Spleen (tissue), 11 donors: ENCODE measurements around the gene MIEN1. TPM values are rescaled to one million over a fixed set of nuclear protein-coding genes. Genes with fewer than 3 reads are reported as not detected.

ENCODE experiments used
- DNase-seq: peaks from one replicate; pipeline ENCODE4 v3.0.0-alpha.2; 2020
- H3K27ac ChIP-seq, 8 donors: fragments of 200-600 bp; sonication (generic) in 7 of 8; 1 replicate in 4 of 8; 2 replicates in 4 of 8; pipeline versions ENCODE4 v1.5.0 to v1.8.0; 2016 to 2021; ENCODE audit warnings: inconsistent platforms in 4 of 8, mild to moderate bottlenecking in 4 of 8, moderate library complexity in 1 of 8
- H3K27me3 ChIP-seq, 7 donors: fragments of 200-600 bp; sonication (generic) in 6 of 7; replicated peaks in 1 of 7; 1 replicate in 4 of 7; 2 replicates in 3 of 7; pipeline versions ENCODE4 v1.5.0 to v1.8.0; 2016 to 2021; ENCODE audit warnings: inconsistent platforms in 3 of 7, mild to moderate bottlenecking in 1 of 7
- H3K36me3 ChIP-seq, 6 donors: fragments of 200-600 bp; sonication (generic) in 5 of 6; 1 replicate in 4 of 6; 2 replicates in 2 of 6; pipeline versions ENCODE4 v1.5.0 to v1.8.0; 2016 to 2021; ENCODE audit warnings: inconsistent platforms in 2 of 6
- H3K4me1 ChIP-seq, 6 donors: fragments of 200-600 bp; sonication (generic) in 5 of 6; 1 replicate in 3 of 6; 2 replicates in 3 of 6; pipeline versions ENCODE4 v1.5.0 to v1.8.0; 2016 to 2021; ENCODE audit warnings: inconsistent platforms in 3 of 6
- H3K4me3 ChIP-seq, 8 donors: fragments of 200-600 bp; sonication (generic) in 7 of 8; 1 replicate in 4 of 8; 2 replicates in 4 of 8; pipeline versions ENCODE4 v1.5.0 to v1.8.0; 2016 to 2021; ENCODE audit warnings: inconsistent platforms in 4 of 8, mild to moderate bottlenecking in 4 of 8, moderate library complexity in 2 of 8
- H3K9me3 ChIP-seq, 8 donors: fragments of 200-600 bp; sonication (generic) in 7 of 8; 1 replicate in 4 of 8; 2 replicates in 4 of 8; pipeline versions ENCODE4 v1.5.0 to v1.8.0; 2016 to 2021; ENCODE audit warnings: inconsistent platforms in 4 of 8
- CTCF ChIP-seq, 11 experiments: fragments of 200-600 bp in 7 of 11; fragments of 450-650 bp in 4 of 11; sonication (generic) in 4 of 11; IDR thresholded peaks in 8 of 11; conservative IDR thresholded peaks in 3 of 11; 1 replicate in 7 of 11; 2 replicates in 4 of 11; pipeline versions ENCODE4 v1.4.0 to v1.8.0; 2016 to 2021; ENCODE audit warnings: antibody characterized with exemption in 11 of 11, inconsistent platforms in 4 of 11, mild to moderate bottlenecking in 1 of 11
- POLR2A ChIP-seq, 3 donors: fragments of 450-650 bp; IDR thresholded peaks; one replicate each; pipeline ENCODE4 v1.5.1; 2017; ENCODE audit warnings: antibody characterized with exemption in 3 of 3, mild to moderate bottlenecking in 1 of 3
- POLR2AphosphoS5 ChIP-seq, 3 donors: sonication (generic); formaldehyde crosslinking; IDR thresholded peaks; one replicate each; pipeline ENCODE4 v1.5.1; 2017; ENCODE audit warnings: antibody characterized with exemption in 3 of 3
- WGBS, 5 donors: extraction: QIAGEN DNeasy Blood & Tissue Kit in 3 of 5; methylation state at CpG; one replicate each; pipeline versions ENCODE4 v1.1.5 to v1.1.7; 2013 to 2018; 5-methylcytosine and 5-hydroxymethylcytosine counted together
- intact Hi-C: fragments of 100-400 bp; cut with DNase I; formaldehyde crosslinking; loops from one replicate; pipeline ENCODE4 v1.15.0; 2023; ENCODE audit warnings: low total_unique reads
- polyA plus RNA-seq, 3 donors: library from polyadenylated mRNA; stranded (reverse); fragments of 200-250 nt; gene quantifications; one replicate each; pipeline ENCODE4 v1.2.1, GENCODE V29; 2013
- total RNA-seq, 7 donors: library from RNA; depleted of rRNA in 3 of 7; stranded (reverse); fragments of >200 nt in 3 of 7; fragmentation: NEBNext Ultra II Directional in 4 of 7; extraction: Animal tissue kit (Norgen Biotek cat#: 25700) in 4 of 7; gene quantifications; one replicate each; pipeline versions ENCODE4 v1.1.0 to v1.2.1, GENCODE V29; 2016 to 2021
- donor health status: healthy with polysubstance abuse.
- donor health status: DM: no; HTN: no; CAD: no; lungs with moderate emphysema.
- donor health status: DM: no; HTN: no; CAD: no.
- donor health status: Bipolar disorder and iron deficiency.
- donor health status: healthy.
- donor health status: DM: no; HTN: no; CAD: no.
- donor health status: DM: yes; HTN: yes; CAD: no.

MIEN1 gene
- total and polyA plus RNA-seq, 10 donors: 28.0 to 85.2 (median 51.5) TPM

DNA sequence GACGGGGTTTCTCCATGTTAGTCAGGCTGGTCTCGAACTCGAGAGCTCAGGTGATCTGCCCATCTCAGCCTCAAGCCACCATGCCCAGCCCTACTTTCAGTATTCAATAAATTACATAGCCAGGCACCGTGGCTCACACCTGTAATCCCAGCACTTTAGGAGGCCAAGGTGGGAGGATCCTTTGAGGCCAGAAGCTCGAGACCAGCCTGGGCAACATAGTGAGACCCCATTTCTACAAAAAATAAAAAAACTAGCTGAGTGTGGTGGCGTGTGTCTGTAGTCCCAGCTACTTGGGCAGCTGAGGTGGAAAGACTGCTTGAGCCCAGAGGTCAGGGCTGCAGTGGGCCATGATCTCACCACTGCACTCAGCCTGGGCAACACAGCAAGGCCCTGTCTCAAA, 8.2 kb downstream of the MIEN1 start:
- TF ChIP-seq POLR2AphosphoS5 (IDR thresholded peaks at IDR 0.05): no peak
- no peak for TF ChIP-seq CTCF (IDR thresholded peaks at IDR 0.05 in 8 of 11, conservative IDR thresholded peaks at IDR 0.05 in 3 of 11)
- TF ChIP-seq POLR2A (IDR thresholded peaks at IDR 0.05): no peak
- H3K27ac ChIP-seq: no peak overlapping the region
- no peaks in the 10 kb centered on the region for H3K4me1 ChIP-seq
- 88 to 96% (median 89%) methylated on average over 6 of the region's 6 CpGs for WGBS, 5 donors
- no peak for DNase-seq
- H3K9me3 ChIP-seq: no peaks in the 10 kb centered on the region
- no peaks in the 10 kb centered on the region for H3K27me3 ChIP-seq
- H3K36me3 ChIP-seq: peaks cover 0 to 32% (median 4%) of the 10 kb centered on the region in 6 donors
- no peak overlapping the region for H3K4me3 ChIP-seq
- intact Hi-C loops: no loop called here

- 81 to 92% (median 84%) methylated on average over 5 to 7 of the region's 7 CpGs for WGBS, 5 donors
- H3K4me3 ChIP-seq: no peak overlapping the region
- no peak overlapping the region for H3K27ac ChIP-seq
- no peak for DNase-seq
- intact Hi-C loops: no loop called here
- TF ChIP-seq POLR2A (IDR thresholded peaks at IDR 0.05): no peak
- TF ChIP-seq POLR2AphosphoS5 (IDR thresholded peaks at IDR 0.05): no peak
- TF ChIP-seq CTCF (IDR thresholded peaks at IDR 0.05 in 8 of 11, conservative IDR thresholded peaks at IDR 0.05 in 3 of 11): no peak
- no peaks in the 10 kb centered on the region for H3K9me3 ChIP-seq
- H3K4me1 ChIP-seq: no peaks in the 10 kb centered on the region
- peaks cover 0 to 27% (median 4%) of the 10 kb centered on the region in 6 donors for H3K36me3 ChIP-seq
- no peaks in the 10 kb centered on the region for H3K27me3 ChIP-seq
Measured at GRCh38 chr17:39719563-39720355, 10.6 kb downstream of the MIEN1 start.

DNA sequence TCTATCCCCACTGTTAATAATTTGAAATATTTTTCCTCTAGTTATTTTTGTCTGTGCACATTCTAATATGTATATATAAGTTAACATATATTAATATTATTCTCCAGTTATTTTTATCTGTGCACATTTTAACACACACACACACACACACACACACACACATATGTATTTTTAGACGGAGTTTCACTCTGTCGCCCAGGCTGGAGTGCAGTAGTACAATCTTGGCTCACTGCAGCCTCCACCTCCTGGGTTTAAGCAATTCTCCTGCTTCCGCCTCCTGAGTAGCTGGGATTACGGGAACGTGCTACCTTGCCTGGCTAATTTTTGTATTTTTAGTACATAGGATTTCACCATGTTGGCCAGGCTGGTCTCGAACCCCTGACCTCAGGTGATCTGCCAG, 12.7 kb downstream of the MIEN1 start:
- no peaks in the 10 kb centered on the region for H3K9me3 ChIP-seq
- no peak overlapping the region for H3K27ac ChIP-seq
- 79 to 93% (median 92%) methylated on average over 6 of the region's 6 CpGs for WGBS, 5 donors
- H3K36me3 ChIP-seq: peaks cover 0 to 27% (median 4%) of the 10 kb centered on the region in 6 donors
- DNase-seq: no peak
- H3K27me3 ChIP-seq: no peaks in the 10 kb centered on the region
- no peaks in the 10 kb centered on the region for H3K4me1 ChIP-seq
- no peak overlapping the region for H3K4me3 ChIP-seq
- intact Hi-C loops: no loop called here
- TF ChIP-seq CTCF (IDR thresholded peaks at IDR 0.05 in 8 of 11, conservative IDR thresholded peaks at IDR 0.05 in 3 of 11) (no peak), POLR2AphosphoS5 (IDR thresholded peaks at IDR 0.05) (no peak), POLR2A (IDR thresholded peaks at IDR 0.05) (no peak)

DNA sequence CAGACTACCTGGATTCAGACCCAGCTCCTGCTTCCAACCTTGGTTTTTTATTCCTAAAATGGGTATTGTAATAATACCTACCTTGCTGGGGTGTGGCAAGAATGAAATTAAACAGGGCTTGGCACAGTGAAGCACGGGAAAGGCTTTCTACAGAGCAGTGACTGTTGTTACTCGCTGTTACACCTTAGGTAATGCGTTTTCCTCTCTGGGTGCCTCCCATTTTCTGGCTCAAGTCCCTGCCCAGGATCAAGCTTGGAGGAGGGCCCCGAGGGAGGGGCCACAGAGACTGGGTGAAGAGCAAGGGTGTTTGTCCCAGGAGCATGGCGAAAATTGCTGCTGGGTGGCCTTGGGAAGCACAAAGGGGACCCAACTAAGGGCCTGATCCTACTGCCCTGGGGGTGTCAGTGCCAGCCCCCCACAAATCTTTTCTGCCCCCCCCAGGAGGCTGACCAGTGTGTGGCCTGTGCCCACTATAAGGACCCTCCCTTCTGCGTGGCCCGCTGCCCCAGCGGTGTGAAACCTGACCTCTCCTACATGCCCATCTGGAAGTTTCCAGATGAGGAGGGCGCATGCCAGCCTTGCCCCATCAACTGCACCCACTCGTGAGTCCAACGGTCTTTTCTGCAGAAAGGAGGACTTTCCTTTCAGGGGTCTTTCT, 13.3 kb downstream of the MIEN1 start:
- peaks cover 0 to 34% (median 5%) of the 10 kb centered on the region in 6 donors for H3K36me3 ChIP-seq
- no peak overlapping the region for H3K27ac ChIP-seq
- intact Hi-C loops: no loop called here
- no peaks in the 10 kb centered on the region for H3K9me3 ChIP-seq
- no peaks in the 10 kb centered on the region for H3K27me3 ChIP-seq
- H3K4me1 ChIP-seq: no peaks in the 10 kb centered on the region
- TF ChIP-seq POLR2AphosphoS5 (IDR thresholded peaks at IDR 0.05) (no peak), CTCF (IDR thresholded peaks at IDR 0.05 in 8 of 11, conservative IDR thresholded peaks at IDR 0.05 in 3 of 11) (no peak), POLR2A (IDR thresholded peaks at IDR 0.05) (no peak)
- no peak overlapping the region for H3K4me3 ChIP-seq
- 88 to 95% (median 91%) methylated on average over 11 of the region's 11 CpGs for WGBS, 5 donors
- DNase-seq: no peak
